HCT116 (cell line): ENCODE data around the gene AVEN. TPM values are rescaled to one million over a fixed set of nuclear protein-coding genes. Genes with fewer than 3 reads are reported as not detected.

Experiments
- ATAC-seq: fragments of 200-7000 bp; cut with Tn5 transposase; 2 replicates; pipeline ENCODE4 v1.9.1; 2020; ENCODE audit warnings: mild to moderate bottlenecking, moderate library complexity
- BruUV-seq: library from RNA; stranded (reverse); fragments of 400-500 nt; replicated peaks from 2 replicates; lab custom pipeline; 2021; lab: Mats Ljungman, UMichigan
- CTCF ChIA-PET: fragments of 300-600 bp; sonication (Branson Sonifier 250); formaldehyde crosslinking; loops from one replicate; lab custom pipeline; 2021; ENCODE audit warnings: antibody characterized with exemption; lab: Charles Lee
- POLR2A ChIA-PET: fragments of 300-600, 350-600 bp; sonication (Branson Sonifier 250); formaldehyde crosslinking; loops from one replicate; lab custom pipeline; 2021; ENCODE audit warnings: antibody characterized with exemption; lab: Charles Lee
- RAD21 ChIA-PET, 2 experiments: fragments of 300-600 bp; sonication (Branson Sonifier 250); formaldehyde crosslinking; loops; one replicate each; lab custom pipeline; 2023; ENCODE audit warnings: low total read pairs in 2 of 2; ENCODE audit not compliant: uncharacterized antibody in 2 of 2, unreplicated experiment in 2 of 2, low non-redundant PET in 1 of 2; lab: Charles Lee
- DNase-seq: peaks from one replicate; pipeline ENCODE4 v3.0.0-alpha.2; 2010; ENCODE audit warnings: low read depth, low spot score
- H2AFZ ChIP-seq: fragments of 200-600 bp; shearing (Covaris generic), sonication (generic); 2 replicates; pipeline ENCODE4 v1.6.1; 2017; ENCODE audit warnings: low read depth, mixed run types, mixed read lengths, antibody characterized with exemption, low read length; ENCODE audit not compliant: poor library complexity, severe bottlenecking
- H3K27ac ChIP-seq: 2 replicates; pipeline ENCODE4 v1.5.1; 2012; ENCODE audit warnings: low read depth, low read length
- H3K27me3 ChIP-seq: fragments of 200-600 bp; sonication (generic); 2 replicates; pipeline ENCODE4 v1.6.1; 2016; ENCODE audit warnings: mixed run types, low read length, mixed read lengths; ENCODE audit not compliant: insufficient read depth
- H3K36me3 ChIP-seq, 2 experiments: fragments of 200-500 bp in 1 of 2; fragments of 200-600 bp in 1 of 2; sonication (Bioruptor generic) in 1 of 2; sonication (generic) in 1 of 2; 2 replicates each; pipeline versions ENCODE4 v1.5.1 to v1.6.1; 2014 to 2016; ENCODE audit warnings: low read length in 2 of 2, inconsistent platforms in 1 of 2, mixed read lengths in 1 of 2, mixed run types in 1 of 2; ENCODE audit not compliant: insufficient read depth in 2 of 2, control insufficient read depth in 1 of 2
- H3K4me1 ChIP-seq, 2 experiments: fragments of 200-600 bp in 1 of 2; sonication (generic) in 1 of 2; 2 replicates each; pipeline versions ENCODE4 v1.5.1 to v1.6.1; 2012 to 2017; ENCODE audit warnings: low read length in 2 of 2, inconsistent platforms in 1 of 2, mild to moderate bottlenecking in 1 of 2, mixed read lengths in 1 of 2, mixed run types in 1 of 2, moderate library complexity in 1 of 2; ENCODE audit not compliant: insufficient read depth in 2 of 2, control insufficient read depth in 1 of 2
- H3K4me2 ChIP-seq: fragments of 200-600 bp; sonication (generic); 2 replicates; pipeline ENCODE4 v1.6.1; 2017; ENCODE audit warnings: mixed run types, low read length, mixed read lengths
- H3K4me3 ChIP-seq, 2 experiments: fragments of 200-600 bp in 1 of 2; sonication (generic) in 1 of 2; replicated peaks in 1 of 2; 2 replicates each; pipeline ENCODE4 v1.5.1; 2011 to 2016; ENCODE audit warnings: low read length in 2 of 2, control low read depth in 1 of 2, low read depth in 1 of 2, mild to moderate bottlenecking in 1 of 2, mixed read lengths in 1 of 2, mixed run types in 1 of 2
- H3K79me2 ChIP-seq: fragments of 200-600 bp; sonication (generic); 2 replicates; pipeline ENCODE4 v1.6.1; 2017; ENCODE audit warnings: mild to moderate bottlenecking, mixed run types, low read length, moderate library complexity, mixed read lengths; ENCODE audit not compliant: insufficient read depth
- H3K9ac ChIP-seq: fragments of 200-600 bp; sonication (generic); 2 replicates; pipeline ENCODE4 v1.6.1; 2016; ENCODE audit warnings: low read length, mixed read lengths
- H3K9me2 ChIP-seq: fragments of 200-600 bp; sonication (generic), shearing (Covaris generic); 2 replicates; pipeline ENCODE4 v1.6.1; 2017; ENCODE audit warnings: mixed run types, mild to moderate bottlenecking, moderate library complexity; ENCODE audit not compliant: insufficient read depth
- H3K9me3 ChIP-seq, 2 experiments: fragments of 200-500 bp in 1 of 2; fragments of 200-600 bp in 1 of 2; sonication (Bioruptor generic) in 1 of 2; sonication (generic) in 1 of 2; 2 replicates each; pipeline ENCODE4 v1.6.1; 2014 to 2017; ENCODE audit warnings: low read length in 2 of 2, mixed read lengths in 2 of 2, inconsistent platforms in 1 of 2, low read depth in 1 of 2, mild to moderate bottlenecking in 1 of 2, mixed run types in 1 of 2, moderate library complexity in 1 of 2; ENCODE audit not compliant: control insufficient read depth in 1 of 2, insufficient read depth in 1 of 2
- H4K20me1 ChIP-seq: fragments of 200-600 bp; sonication (generic), shearing (Covaris generic); 2 replicates; pipeline ENCODE4 v1.6.1; 2017; ENCODE audit warnings: mixed run types, mild to moderate bottlenecking, moderate library complexity; ENCODE audit not compliant: insufficient read depth
- ATF3 ChIP-seq: IDR thresholded peaks from 2 replicates; pipeline ENCODE4 v1.6.1; 2012
- CBX3 ChIP-seq: IDR thresholded peaks from 2 replicates; pipeline ENCODE4 v1.6.1; 2012; ENCODE audit warnings: low read depth
- CEBPB ChIP-seq: IDR thresholded peaks from 2 replicates; pipeline ENCODE4 v1.6.1; 2012; ENCODE audit warnings: low read depth
- EGR1 ChIP-seq: IDR thresholded peaks from 2 replicates; pipeline ENCODE4 v1.6.1; 2012; ENCODE audit warnings: low read depth
- ELF1 ChIP-seq: IDR thresholded peaks from 2 replicates; pipeline ENCODE4 v1.6.1; 2012; ENCODE audit warnings: low read depth, borderline replicate concordance
- EZH2 ChIP-seq: fragments of 200-600 bp; sonication (generic); IDR thresholded peaks from 2 replicates; pipeline ENCODE4 v1.6.1; 2017; ENCODE audit warnings: antibody characterized with exemption, mixed run types
- EZH2phosphoT487 ChIP-seq: fragments of 200-600 bp; IDR thresholded peaks from 2 replicates; pipeline ENCODE4 v1.6.1; 2018; ENCODE audit warnings: antibody characterized with exemption, borderline replicate concordance
- JUND ChIP-seq: IDR thresholded peaks from 2 replicates; pipeline ENCODE4 v1.6.1; 2012
- POLR2A ChIP-seq: IDR thresholded peaks from 2 replicates; pipeline ENCODE4 v1.7.0; 2011; ENCODE audit warnings: borderline replicate concordance; ENCODE audit not compliant: insufficient read depth, insufficient read length; ENCODE audit errors: extremely low read depth
- POLR2AphosphoS5 ChIP-seq: IDR thresholded peaks from 2 replicates; pipeline ENCODE4 v1.6.1; 2011; ENCODE audit warnings: mild to moderate bottlenecking, low read depth, low read length, moderate library complexity
- RAD21 ChIP-seq: IDR thresholded peaks from 2 replicates; pipeline ENCODE4 v1.6.1; 2012; ENCODE audit warnings: low read depth, mild to moderate bottlenecking
- REST ChIP-seq: IDR thresholded peaks from 2 replicates; pipeline ENCODE4 v1.6.1; 2012; ENCODE audit warnings: low read depth
- SIN3A ChIP-seq: IDR thresholded peaks from 2 replicates; pipeline ENCODE4 v1.6.1; 2012; ENCODE audit warnings: low read depth
- SRF ChIP-seq: IDR thresholded peaks from 2 replicates; pipeline ENCODE4 v1.6.1; 2012; ENCODE audit warnings: low read depth
- TCF7L2 ChIP-seq: IDR thresholded peaks from 2 replicates; pipeline ENCODE4 v1.7.0; 2011; ENCODE audit warnings: borderline replicate concordance, inconsistent platforms; ENCODE audit not compliant: insufficient read depth, insufficient read length; ENCODE audit errors: extremely low read depth
- ZBTB33 ChIP-seq: IDR thresholded peaks from 2 replicates; pipeline ENCODE4 v1.6.1; 2011; ENCODE audit warnings: mild to moderate bottlenecking, low read length, moderate library complexity; ENCODE audit not compliant: insufficient replicate concordance; ENCODE audit errors: extremely low read depth
- ZFX ChIP-seq: fragments of 450-650 bp; IDR thresholded peaks from 2 replicates; pipeline ENCODE4 v1.6.1; 2017
- ZNF274 ChIP-seq: fragments of 200-500 bp; sonication (Bioruptor generic); IDR thresholded peaks from 2 replicates; pipeline ENCODE4 v1.6.1; 2014; ENCODE audit warnings: mild to moderate bottlenecking, low read depth, low read length, inconsistent platforms
- intact Hi-C: fragments of 100-400 bp; cut with micrococcal nuclease; formaldehyde crosslinking; loops from 2 replicates; pipeline ENCODE4 v1.10.0; 2022
- total RNA-seq: library from RNA; stranded (reverse); gene quantifications from one replicate; pipeline ENCODE4 v1.2.1, GENCODE V29; 2021; ENCODE audit not compliant: unreplicated experiment

Gene AVEN
- total RNA-seq, 1 experiment from 2014 or later, result 6.8 TPM

GRCh38 chr15:34025252-34025651 is 13.8 kb downstream of the AVEN start (continued):
- TF ChIP-seq REST, result no peak
- TF ChIP-seq EZH2, result no peak

GRCh38 chr15:34023907-34024306 is 15.1 kb downstream of the AVEN start:
- Histone ChIP-seq H3K4me1 (no peaks in the 10 kb centered on the region), H4K20me1 (no peaks in the 10 kb centered on the region), H3K9ac (no peak overlapping the region), H3K4me3 (no peak overlapping the region), H3K27me3 (no peaks in the 10 kb centered on the region), H3K9me2 (no peaks in the 10 kb centered on the region), H3K27ac (no peak overlapping the region), H2AFZ (no peak overlapping the region), H3K4me2 (no peak overlapping the region), H3K79me2 (no peaks in the 10 kb centered on the region), H3K9me3 (no peaks in the 10 kb centered on the region), H3K36me3 (no peaks in the 10 kb centered on the region)
- ChIA-PET RAD21 (no interaction called here), POLR2A (no interaction called here), CTCF (no interaction called here)
- intact Hi-C loops, result no loop called here
- TF ChIP-seq ELF1 (no peak), POLR2AphosphoS5 (no peak), EZH2 (no peak), REST (no peak), TCF7L2 (no peak), ZBTB33 (no peak), JUND (no peak), ZFX (no peak), POLR2A (no peak), SRF (no peak), CBX3 (no peak), RAD21 (no peak), SIN3A (no peak), ZNF274 (no peak), EGR1 (no peak), CEBPB (no peak), EZH2phosphoT487 (no peak), ATF3 (no peak)
- BruUV-seq, result no TSS peak
- no peak for DNase-seq
- ATAC-seq, result no peak
